ENCODE measurements around the gene LRRC8E.

The LRRC8E gene

GRCh38 chr19:7904074-7905020 is 16.0 kb downstream of the LRRC8E start:
- no peak for TF ChIP-seq CTCF (IDR thresholded peaks at IDR 0.05; ENCODE audit: low read depth, low read length, missing control alignments)
- peak overlapping the region; percentile 94 for H3K4me3 ChIP-seq (replicated peaks; ENCODE audit: low read depth, low read length)
- DNase-seq (ENCODE audit: extremely low read depth, low read depth), result no peak

DNA sequence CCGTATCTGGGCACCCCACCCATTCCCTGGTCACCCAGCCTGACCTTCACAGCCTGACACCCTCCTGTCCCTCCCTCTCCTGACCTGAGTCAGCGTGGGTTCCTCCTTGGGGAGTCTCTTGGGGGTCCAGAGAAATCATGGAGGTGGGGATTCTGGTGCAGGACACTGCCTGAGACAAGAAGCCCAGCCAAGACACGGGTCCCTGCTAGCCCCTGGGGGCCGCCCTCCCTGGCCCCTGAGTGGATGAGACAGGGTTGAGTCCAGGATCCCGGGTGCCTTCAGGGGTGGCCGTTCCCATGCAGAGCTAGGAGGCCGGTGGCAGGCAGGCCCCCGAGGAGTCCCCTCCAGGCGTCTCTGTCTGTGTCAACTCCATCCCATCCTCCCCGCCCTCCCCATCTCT is 17.0 kb downstream of the LRRC8E start:
- no peak for DNase-seq (ENCODE audit: extremely low read depth, low read depth)
- no peak for TF ChIP-seq CTCF (IDR thresholded peaks at IDR 0.05; ENCODE audit: low read depth, low read length, missing control alignments)
- H3K4me3 ChIP-seq (replicated peaks; ENCODE audit: low read depth, low read length), result peak overlapping the region; percentile 94

DNA sequence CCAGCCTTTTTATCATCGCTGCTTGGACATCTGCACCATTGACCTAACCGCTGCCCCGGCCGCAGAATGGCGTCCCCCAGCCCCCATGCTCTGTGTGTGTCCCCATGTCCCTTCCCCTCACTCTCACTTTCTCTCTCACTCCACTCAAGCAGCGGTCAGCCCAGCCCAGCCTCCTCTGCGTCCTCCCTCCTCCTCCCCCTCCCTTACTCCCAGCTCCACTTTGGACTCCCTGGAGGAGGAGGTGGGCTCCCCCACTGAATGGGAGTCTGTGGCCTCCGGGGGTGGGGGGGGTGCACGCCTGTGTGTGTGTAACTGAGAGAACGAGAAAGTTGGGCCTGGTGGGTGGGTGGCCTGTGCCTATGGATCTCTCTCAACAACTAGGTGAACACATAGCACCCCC is 17.5 kb downstream of the LRRC8E start:
- no peak for TF ChIP-seq CTCF (IDR thresholded peaks at IDR 0.05; ENCODE audit: low read depth, low read length, missing control alignments)
- H3K4me3 ChIP-seq (replicated peaks; ENCODE audit: low read depth, low read length), result no peak overlapping the region
- no peak for DNase-seq (ENCODE audit: extremely low read depth, low read depth)

DNA sequence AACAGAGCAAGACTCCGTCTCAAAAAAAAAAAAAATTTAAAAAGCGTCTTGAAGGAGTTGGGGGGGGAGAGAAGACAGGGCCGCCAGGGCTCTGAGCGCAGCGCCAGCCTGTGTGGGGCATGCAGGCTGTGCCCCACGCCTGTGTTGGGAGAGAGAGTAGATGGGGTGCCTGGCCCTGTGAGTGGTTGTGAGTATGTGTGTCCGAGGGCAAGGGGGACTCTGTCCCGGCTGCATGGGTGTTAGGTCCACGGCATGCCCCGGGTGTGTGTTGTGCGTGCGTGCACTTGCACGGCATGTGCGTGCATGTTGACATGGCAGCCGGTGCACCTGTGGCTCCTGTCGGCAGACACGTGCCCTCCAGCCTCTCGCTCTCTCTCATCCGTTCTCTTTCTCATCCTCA is 18.8 kb downstream of the LRRC8E start:
- no peak for DNase-seq (ENCODE audit: extremely low read depth, low read depth)
- TF ChIP-seq CTCF (IDR thresholded peaks at IDR 0.05; ENCODE audit: low read depth, low read length, missing control alignments), result no peak
- H3K4me3 ChIP-seq (replicated peaks; ENCODE audit: low read depth, low read length), result no peak overlapping the region

GRCh38 chr19:7907544-7907943 is 19.2 kb downstream of the LRRC8E start:
- H3K4me3 ChIP-seq (replicated peaks; ENCODE audit: low read depth, low read length), result no peak overlapping the region
- no peak for TF ChIP-seq CTCF (IDR thresholded peaks at IDR 0.05; ENCODE audit: low read depth, low read length, missing control alignments)
- DNase-seq (ENCODE audit: extremely low read depth, low read depth), result no peak

DNA sequence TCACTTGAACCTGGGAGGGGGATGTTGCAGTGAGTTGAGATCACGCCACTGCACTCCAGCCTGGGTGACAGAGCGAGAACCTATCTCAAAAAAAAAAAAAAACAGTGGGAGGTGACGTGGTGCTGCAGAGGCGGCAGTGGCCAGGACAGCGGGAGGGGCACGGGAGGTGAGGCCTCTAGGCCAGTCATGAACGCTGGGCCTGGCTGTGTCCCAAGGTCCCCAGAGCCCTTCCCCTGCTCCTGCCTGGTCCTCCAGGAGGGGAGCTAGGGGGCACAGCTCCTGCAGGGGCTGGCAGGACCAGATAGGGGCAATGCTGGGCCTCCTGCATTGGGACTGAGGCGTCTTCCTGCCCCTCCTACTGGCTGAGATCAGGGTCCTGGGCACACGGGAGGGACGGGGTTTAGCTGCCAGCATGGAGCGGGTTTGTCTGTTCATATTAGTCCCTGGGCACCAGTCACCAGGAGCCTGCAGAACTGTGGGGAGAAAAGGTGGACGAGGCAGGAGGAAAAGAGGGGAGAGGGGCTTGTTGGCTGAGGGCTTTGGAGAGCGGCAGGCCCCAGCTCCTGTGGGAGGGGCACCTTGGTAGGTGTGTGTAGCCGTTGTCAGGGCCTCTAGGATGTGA is 19.9 kb downstream of the LRRC8E start:
- no peak overlapping the region for H3K4me3 ChIP-seq (replicated peaks; ENCODE audit: low read depth, low read length)
- no peak for DNase-seq (ENCODE audit: extremely low read depth, low read depth)
- no peak for TF ChIP-seq CTCF (IDR thresholded peaks at IDR 0.05; ENCODE audit: low read depth, low read length, missing control alignments)
